ENCODE measurements around the gene TMOD1. TPM values are rescaled to one million over a fixed set of nuclear protein-coding genes. Genes with fewer than 3 reads are reported as not detected.

TMOD1 gene
- total and polyA plus RNA-seq, 10 of the 15 experiments (the other 5 are each of a cell fraction or from before 2014, with no cell fraction given) = 4.0 to 44.1 (median 15.4) TPM

GRCh38 chr9:97623946-97624345 lies 122.5 kb downstream of the TMOD1 start:
- no peak for DNase-seq (ENCODE audit: low read depth, low spot score)
- Histone ChIP-seq H3K79me2 (ENCODE audit: control insufficient read depth, insufficient read depth, low read length) (peaks cover 4% of the 10 kb centered on the region), H3K9ac (ENCODE audit: control insufficient read depth, insufficient read depth, low read length) (no peak overlapping the region), H3K9me3 (replicated peaks; ENCODE audit: control insufficient read depth, insufficient read depth, low read length) (no peaks in the 10 kb centered on the region; the same call in 2 of the 3 replicates), H3K36me3 (ENCODE audit: control insufficient read depth in 2 of 2, insufficient read depth in 2 of 2, low read length in 1 of 2) (peaks cover 0 to 10% of the 10 kb centered on the region in 2 experiments), H3K4me2 (ENCODE audit: control insufficient read depth, insufficient read depth) (no peak overlapping the region), H4K20me1 (ENCODE audit: control insufficient read depth, insufficient read depth) (no peaks in the 10 kb centered on the region), H3K27ac (ENCODE audit: control insufficient read depth, insufficient read depth) (no peak overlapping the region), H3K27me3 (replicated peaks in 1 of 2; ENCODE audit: control insufficient read depth in 2 of 2, insufficient read depth in 2 of 2, low read length in 1 of 2) (no peaks in the 10 kb centered on the region), H3K4me3 (no peak overlapping the region), H3K4me1 (ENCODE audit: control insufficient read depth, insufficient read depth, low read length) (no peaks in the 10 kb centered on the region; the same call in 1 of the 2 replicates), H2AFZ (ENCODE audit: control insufficient read depth, low read depth, low read length) (no peak overlapping the region)
- ChIA-PET CTCF (interaction anchor here (0.8 to 3.7 kb wide), 5 partner anchors 8 to 155 kb away, joined by 3 to 25 read pairs (median 5); no protein-coding TSS in a partner anchor), POLR2A (no interaction called here), RAD21 (ENCODE audit: unreplicated experiment) (interaction anchor here (1.2 kb wide), 1 partner anchor 9 kb away, joined by 4 read pairs; no protein-coding TSS in a partner anchor), SMC1A (ENCODE audit: uncharacterized antibody, unreplicated experiment) (interaction anchor here (1.4 to 2.1 kb wide), 2 partner anchors 22 to 25 kb away, joined by 4 to 9 read pairs; no protein-coding TSS in a partner anchor)
- no TSS peak for BruUV-seq (replicated peaks)
- no peak for TF ChIP-seq SMARCA5 (IDR thresholded peaks at IDR 0.05)
- no peak for TF ChIP-seq MTA2 (IDR thresholded peaks at IDR 0.05; ENCODE audit: low read depth)
- no peak for TF ChIP-seq RELB (IDR thresholded peaks at IDR 0.05; ENCODE audit: low read depth)
- TF ChIP-seq ATF7 (IDR thresholded peaks at IDR 0.05; ENCODE audit: low read depth) = no peak
- no peak for TF ChIP-seq SPI1 (IDR thresholded peaks at IDR 0.05; ENCODE audit: borderline replicate concordance, insufficient read depth, low read depth, low read length)
- TF ChIP-seq IRF5 (IDR thresholded peaks at IDR 0.05; ENCODE audit: borderline replicate concordance) = no peak
- 56% methylated on average over 1 of the region's 1 CpG for whole genome bisulfite sequencing (ENCODE audit: insufficient coverage, insufficient replicate concordance, low lambda C conversion rate, missing lambda C conversion rate)
- intact Hi-C loops (cut with micrococcal nuclease; ENCODE audit: unreplicated experiment) (no loop called here), in situ Hi-C loops (cut with MboI) (loop anchor here (25.0 kb wide), 1 partner anchor 762 kb away; the partner anchor contains the start of gene ZNF782)
- FAIRE-seq = no peak
- no peak for ATAC-seq
